ENCODE results near the gene UBL7.

GRCh38 chr15:74438206-74438605 is 22.8 kb downstream of the UBL7 start:
- no peak for TF ChIP-seq CBX3 (IDR thresholded peaks at IDR 0.05; ENCODE audit: low read depth)
- TF ChIP-seq, protein P1, sequence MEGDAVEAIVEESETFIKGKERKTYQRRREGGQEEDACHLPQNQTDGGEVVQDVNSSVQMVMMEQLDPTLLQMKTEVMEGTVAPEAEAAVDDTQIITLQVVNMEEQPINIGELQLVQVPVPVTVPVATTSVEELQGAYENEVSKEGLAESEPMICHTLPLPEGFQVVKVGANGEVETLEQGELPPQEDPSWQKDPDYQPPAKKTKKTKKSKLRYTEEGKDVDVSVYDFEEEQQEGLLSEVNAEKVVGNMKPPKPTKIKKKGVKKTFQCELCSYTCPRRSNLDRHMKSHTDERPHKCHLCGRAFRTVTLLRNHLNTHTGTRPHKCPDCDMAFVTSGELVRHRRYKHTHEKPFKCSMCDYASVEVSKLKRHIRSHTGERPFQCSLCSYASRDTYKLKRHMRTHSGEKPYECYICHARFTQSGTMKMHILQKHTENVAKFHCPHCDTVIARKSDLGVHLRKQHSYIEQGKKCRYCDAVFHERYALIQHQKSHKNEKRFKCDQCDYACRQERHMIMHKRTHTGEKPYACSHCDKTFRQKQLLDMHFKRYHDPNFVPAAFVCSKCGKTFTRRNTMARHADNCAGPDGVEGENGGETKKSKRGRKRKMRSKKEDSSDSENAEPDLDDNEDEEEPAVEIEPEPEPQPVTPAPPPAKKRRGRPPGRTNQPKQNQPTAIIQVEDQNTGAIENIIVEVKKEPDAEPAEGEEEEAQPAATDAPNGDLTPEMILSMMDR (IDR thresholded peaks at IDR 0.05 in 2 of 3, conservative IDR thresholded peaks at IDR 0.05 in 1 of 3; ENCODE audit: borderline replicate concordance in 1 of 3, insufficient read depth in 1 of 3, low read depth in 2 of 3, low read length in 2 of 3), result no peak
- TF ChIP-seq CEBPB (IDR thresholded peaks at IDR 0.05; ENCODE audit: low read depth), result no peak
- no peak for TF ChIP-seq SIN3A (IDR thresholded peaks at IDR 0.05; ENCODE audit: low read depth)
- TF ChIP-seq ZNF274 (IDR thresholded peaks at IDR 0.05; ENCODE audit: low read depth, low read length), result no peak
- no peak for TF ChIP-seq FOSL1 (IDR thresholded peaks at IDR 0.05; ENCODE audit: low read depth)
- no peak for TF ChIP-seq POLR2A (IDR thresholded peaks at IDR 0.05; ENCODE audit: borderline replicate concordance, extremely low read depth, insufficient read depth, insufficient read length)
- no peak for TF ChIP-seq RAD21 (IDR thresholded peaks at IDR 0.05; ENCODE audit: low read depth)
- TF ChIP-seq POLR2AphosphoS5 (IDR thresholded peaks at IDR 0.05; ENCODE audit: low read depth, low read length), result no peak
- no peak for TF ChIP-seq YY1 (IDR thresholded peaks at IDR 0.05; ENCODE audit: extremely low read depth, insufficient replicate concordance, low read depth, low read length)
- TF ChIP-seq, protein P2, sequence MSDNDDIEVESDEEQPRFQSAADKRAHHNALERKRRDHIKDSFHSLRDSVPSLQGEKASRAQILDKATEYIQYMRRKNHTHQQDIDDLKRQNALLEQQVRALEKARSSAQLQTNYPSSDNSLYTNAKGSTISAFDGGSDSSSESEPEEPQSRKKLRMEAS (IDR thresholded peaks at IDR 0.05), result no peak
- no peak for TF ChIP-seq JUND (IDR thresholded peaks at IDR 0.05)
